OCI-LY1 (cell line): Measurements from ENCODE around the gene GATA6.

Source experiments
- H2AFZ ChIP-seq: fragments of 200-600 bp; sonication (generic), shearing (Covaris generic); 2 replicates; pipeline ENCODE4 v1.6.0; 2014; ENCODE audit warnings: antibody characterized with exemption, mild to moderate bottlenecking, low read length
- H3F3A ChIP-seq: fragments of 200-600 bp; sonication (generic), shearing (Covaris generic); 2 replicates; pipeline ENCODE4 v1.6.0; 2014; ENCODE audit warnings: mild to moderate bottlenecking, antibody characterized with exemption, low read length, moderate library complexity; ENCODE audit not compliant: insufficient read depth
- H3K27ac ChIP-seq: fragments of 200-600 bp; sonication (generic); 2 replicates; pipeline ENCODE4 v1.5.1; 2014; ENCODE audit warnings: low read length, mixed run types, mild to moderate bottlenecking, low read depth; ENCODE audit not compliant: poor library complexity, severe bottlenecking
- H3K27me3 ChIP-seq: fragments of 200-600 bp; sonication (generic); 2 replicates; pipeline ENCODE4 v1.6.0; 2014; ENCODE audit warnings: antibody characterized with exemption, mild to moderate bottlenecking, low read length, moderate library complexity; ENCODE audit not compliant: insufficient read depth
- H3K36me3 ChIP-seq: fragments of 200-600 bp; sonication (generic); 2 replicates; pipeline ENCODE4 v1.6.1; 2014; ENCODE audit warnings: mild to moderate bottlenecking, antibody characterized with exemption, low read length, moderate library complexity, mixed read lengths; ENCODE audit not compliant: insufficient read depth
- H3K4me1 ChIP-seq: fragments of 200-600 bp; sonication (generic); 2 replicates; pipeline ENCODE4 v1.5.1; 2014; ENCODE audit warnings: mild to moderate bottlenecking, low read length, moderate library complexity; ENCODE audit not compliant: insufficient read depth, severe bottlenecking
- H3K4me2 ChIP-seq: fragments of 200-600 bp; sonication (generic), shearing (Covaris generic); 2 replicates; pipeline ENCODE4 v1.6.1; 2014; ENCODE audit warnings: low read length
- H3K4me3 ChIP-seq: fragments of 200-600 bp; sonication (generic); 2 replicates; pipeline ENCODE4 v1.5.1; 2014; ENCODE audit warnings: low read length, low read depth, mild to moderate bottlenecking, mixed read lengths; ENCODE audit not compliant: poor library complexity, severe bottlenecking
- H3K79me2 ChIP-seq: fragments of 200-600 bp; shearing (Covaris generic); 2 replicates; pipeline ENCODE4 v1.6.1; 2016; ENCODE audit warnings: mixed run types, low read length, mixed read lengths; ENCODE audit not compliant: insufficient read depth
- H3K9ac ChIP-seq: fragments of 200-600 bp; sonication (generic), shearing (Covaris generic); 2 replicates; pipeline ENCODE4 v1.6.1; 2014; ENCODE audit warnings: mild to moderate bottlenecking, low read length, mixed read lengths
- H3K9me2 ChIP-seq: fragments of 200-600 bp; sonication (generic), shearing (Covaris generic); 2 replicates; pipeline ENCODE4 v1.6.1; 2014; ENCODE audit warnings: low read depth, mild to moderate bottlenecking, low read length, mixed read lengths
- H3K9me3 ChIP-seq: fragments of 200-600 bp; shearing (Covaris generic); 2 replicates; pipeline ENCODE4 v1.6.1; 2014; ENCODE audit warnings: low read length, mixed read lengths
- H4K20me1 ChIP-seq: fragments of 200-600 bp; sonication (generic), shearing (Covaris generic); 2 replicates; pipeline ENCODE4 v1.6.0; 2016; ENCODE audit warnings: mild to moderate bottlenecking, low read length; ENCODE audit not compliant: insufficient read depth
- EZH2 ChIP-seq: fragments of 200-600 bp; sonication (generic), shearing (Covaris generic); IDR thresholded peaks from 2 replicates; pipeline ENCODE4 v1.8.0; 2017; ENCODE audit warnings: borderline replicate concordance, mixed run types, mild to moderate bottlenecking, antibody characterized with exemption, low read length, moderate library complexity, mixed read lengths
- TF ChIP-seq, protein P1 (sequence below): fragments of 200-600 bp; sonication (generic), shearing (Covaris generic); IDR thresholded peaks from 2 replicates; pipeline ENCODE4 v1.5.1; 2017; ENCODE audit warnings: mild to moderate bottlenecking, antibody characterized with exemption, low read length, moderate library complexity, mixed read lengths

Gene GATA6

GRCh38 chr18:22169889-22170420 is 566 bp downstream of the GATA6 start:
- H3K27ac ChIP-seq, result no peak overlapping the region
- no peak overlapping the region for H3K4me2 ChIP-seq
- H3K9me2 ChIP-seq, result no peaks in the 10 kb centered on the region
- H3K36me3 ChIP-seq, result no peaks in the 10 kb centered on the region
- H4K20me1 ChIP-seq, result no peaks in the 10 kb centered on the region
- H3K9ac ChIP-seq, result no peak overlapping the region
- no peaks in the 10 kb centered on the region for H3K9me3 ChIP-seq
- no peak for TF ChIP-seq EZH2
- TF ChIP-seq, protein P1, sequence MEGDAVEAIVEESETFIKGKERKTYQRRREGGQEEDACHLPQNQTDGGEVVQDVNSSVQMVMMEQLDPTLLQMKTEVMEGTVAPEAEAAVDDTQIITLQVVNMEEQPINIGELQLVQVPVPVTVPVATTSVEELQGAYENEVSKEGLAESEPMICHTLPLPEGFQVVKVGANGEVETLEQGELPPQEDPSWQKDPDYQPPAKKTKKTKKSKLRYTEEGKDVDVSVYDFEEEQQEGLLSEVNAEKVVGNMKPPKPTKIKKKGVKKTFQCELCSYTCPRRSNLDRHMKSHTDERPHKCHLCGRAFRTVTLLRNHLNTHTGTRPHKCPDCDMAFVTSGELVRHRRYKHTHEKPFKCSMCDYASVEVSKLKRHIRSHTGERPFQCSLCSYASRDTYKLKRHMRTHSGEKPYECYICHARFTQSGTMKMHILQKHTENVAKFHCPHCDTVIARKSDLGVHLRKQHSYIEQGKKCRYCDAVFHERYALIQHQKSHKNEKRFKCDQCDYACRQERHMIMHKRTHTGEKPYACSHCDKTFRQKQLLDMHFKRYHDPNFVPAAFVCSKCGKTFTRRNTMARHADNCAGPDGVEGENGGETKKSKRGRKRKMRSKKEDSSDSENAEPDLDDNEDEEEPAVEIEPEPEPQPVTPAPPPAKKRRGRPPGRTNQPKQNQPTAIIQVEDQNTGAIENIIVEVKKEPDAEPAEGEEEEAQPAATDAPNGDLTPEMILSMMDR, result no peak
- H3K27me3 ChIP-seq, result no peaks in the 10 kb centered on the region
- no peaks in the 10 kb centered on the region for H3F3A ChIP-seq
- no peaks in the 10 kb centered on the region for H3K79me2 ChIP-seq
- no peaks in the 10 kb centered on the region for H3K4me1 ChIP-seq
- H3K4me3 ChIP-seq, result no peak overlapping the region
- H2AFZ ChIP-seq, result no peak overlapping the region

- Histone ChIP-seq H3K4me3 (no peak overlapping the region), H3K9me3 (no peaks in the 10 kb centered on the region)
- no peak for TF ChIP-seq EZH2
- TF ChIP-seq, protein P1, result no peak
Measured at GRCh38 chr18:22170421-22171257, 1.2 kb downstream of the GATA6 start.

DNA sequence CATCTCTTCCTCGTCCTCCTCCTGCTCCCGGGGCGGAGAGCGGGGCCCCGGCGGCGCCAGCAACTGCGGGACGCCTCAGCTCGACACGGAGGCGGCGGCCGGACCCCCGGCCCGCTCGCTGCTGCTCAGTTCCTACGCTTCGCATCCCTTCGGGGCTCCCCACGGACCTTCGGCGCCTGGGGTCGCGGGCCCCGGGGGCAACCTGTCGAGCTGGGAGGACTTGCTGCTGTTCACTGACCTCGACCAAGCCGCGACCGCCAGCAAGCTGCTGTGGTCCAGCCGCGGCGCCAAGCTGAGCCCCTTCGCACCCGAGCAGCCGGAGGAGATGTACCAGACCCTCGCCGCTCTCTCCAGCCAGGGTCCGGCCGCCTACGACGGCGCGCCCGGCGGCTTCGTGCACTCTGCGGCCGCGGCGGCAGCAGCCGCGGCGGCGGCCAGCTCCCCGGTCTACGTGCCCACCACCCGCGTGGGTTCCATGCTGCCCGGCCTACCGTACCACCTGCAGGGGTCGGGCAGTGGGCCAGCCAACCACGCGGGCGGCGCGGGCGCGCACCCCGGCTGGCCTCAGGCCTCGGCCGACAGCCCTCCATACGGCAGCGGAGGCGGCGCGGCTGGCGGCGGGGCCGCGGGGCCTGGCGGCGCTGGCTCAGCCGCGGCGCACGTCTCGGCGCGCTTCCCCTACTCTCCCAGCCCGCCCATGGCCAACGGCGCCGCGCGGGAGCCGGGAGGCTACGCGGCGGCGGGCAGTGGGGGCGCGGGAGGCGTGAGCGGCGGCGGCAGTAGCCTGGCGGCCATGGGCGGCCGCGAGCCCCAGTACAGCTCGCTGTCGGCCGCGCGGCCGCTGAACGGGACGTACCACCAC is 2.1 kb downstream of the GATA6 start:
- Histone ChIP-seq H3K27me3 (no peaks in the 10 kb centered on the region), H3K4me2 (no peak overlapping the region), H3K4me3 (no peak overlapping the region)

More at GRCh38 chr18:22170421-22171257, 1.2 kb downstream of the GATA6 start:
- no peak overlapping the region for H3K27ac ChIP-seq
- H3K27me3 ChIP-seq, result no peaks in the 10 kb centered on the region
- H3K9ac ChIP-seq, result no peak overlapping the region
- H3K4me1 ChIP-seq, result no peaks in the 10 kb centered on the region
- no peaks in the 10 kb centered on the region for H3K36me3 ChIP-seq
- H2AFZ ChIP-seq, result no peak overlapping the region
- no peaks in the 10 kb centered on the region for H4K20me1 ChIP-seq
- no peaks in the 10 kb centered on the region for H3K9me2 ChIP-seq
- no peak overlapping the region for H3K4me2 ChIP-seq
- H3F3A ChIP-seq, result no peaks in the 10 kb centered on the region
- H3K79me2 ChIP-seq, result no peaks in the 10 kb centered on the region

More for the DNA sequence above, 2.1 kb downstream of the GATA6 start:
- no peaks in the 10 kb centered on the region for H4K20me1 ChIP-seq
- no peaks in the 10 kb centered on the region for H3K4me1 ChIP-seq
- H3K27ac ChIP-seq, result no peak overlapping the region
- no peaks in the 10 kb centered on the region for H3K9me3 ChIP-seq
- no peak overlapping the region for H2AFZ ChIP-seq
- no peaks in the 10 kb centered on the region for H3K79me2 ChIP-seq
- H3K9ac ChIP-seq, result no peak overlapping the region
- TF ChIP-seq, protein P1, result no peak
- no peak for TF ChIP-seq EZH2
- H3F3A ChIP-seq, result no peaks in the 10 kb centered on the region
- no peaks in the 10 kb centered on the region for H3K9me2 ChIP-seq
- H3K36me3 ChIP-seq, result no peaks in the 10 kb centered on the region
